ENCODE measurements around the gene TADA3. TPM values are rescaled to one million over a fixed set of nuclear protein-coding genes. Genes with fewer than 3 reads are reported as not detected.
A peak's percentile ranks its signal among the peaks of the same experiment; 100 is the strongest.
"Not testable (repeated sequence)": the region's sequence is repeated elsewhere in the genome, so short reads cannot be mapped to it uniquely, and the experiment has no call there.

TADA3 gene
- polyA plus RNA-seq, 3 donors, result 69.4 to 79.8 (median 77.7) TPM

- DNase-seq, result no peak
These were observed 5.2 kb downstream of the TADA3 start for GRCh38 chr3:9786825-9787669.

GRCh38 chr3:9786209-9786739 lies 6.0 kb downstream of the TADA3 start:
- no peak for DNase-seq

- DNase-seq, result no peak
These were observed 6.7 kb downstream of the TADA3 start for GRCh38 chr3:9785602-9786001.

GRCh38 chr3:9784965-9785364 lies 7.3 kb downstream of the TADA3 start:
- DNase-seq, result no peak

GRCh38 chr3:9783954-9784353 lies 8.3 kb downstream of the TADA3 start:
- no peak for DNase-seq

GRCh38 chr3:9782770-9783169 lies 9.5 kb downstream of the TADA3 start:
- no peak for DNase-seq

GRCh38 chr3:9781978-9782603 lies 10.2 kb downstream of the TADA3 start:
- no peak for DNase-seq

- no peak for DNase-seq
These were observed 10.7 kb downstream of the TADA3 start for GRCh38 chr3:9781551-9781950.

- DNase-seq, result no peak
These were observed 11.4 kb downstream of the TADA3 start for GRCh38 chr3:9780910-9781309.

GRCh38 chr3:9780458-9780812 lies 11.8 kb downstream of the TADA3 start:
- DNase-seq, result no peak

GRCh38 chr3:9779721-9780457 lies 12.4 kb downstream of the TADA3 start:
- DNase-seq, result no peak

GRCh38 chr3:9779075-9779593 lies 13.1 kb downstream of the TADA3 start:
- no peak for DNase-seq

GRCh38 chr3:9778143-9779074 lies 13.9 kb downstream of the TADA3 start:
- no peak for DNase-seq

- no peak for DNase-seq
These were observed 14.6 kb downstream of the TADA3 start for GRCh38 chr3:9777694-9778021.

- no peak for DNase-seq
These were observed 15.2 kb downstream of the TADA3 start for GRCh38 chr3:9776896-9777693.

- not testable (repeated sequence) for DNase-seq
These were observed 21.3 kb downstream of the TADA3 start for GRCh38 chr3:9771007-9771406.

- DNase-seq, result peak; percentile 66
These were observed 21.9 kb downstream of the TADA3 start for GRCh38 chr3:9770276-9770812.

GRCh38 chr3:9769426-9770275 lies 22.6 kb downstream of the TADA3 start, which contains the start of gene CAMK1:
CAMK1 (minus strand) TSS chr3:9769947; CDS start chr3:9767749, 2,198 bp downstream.
- DNase-seq, result peak; percentile 80

GRCh38 chr3:9769012-9769411 lies 23.3 kb downstream of the TADA3 start:
- no peak for DNase-seq

Measured in renal pelvis (tissue), 4 donors.